SW 1271 (cell line): Measurements from ENCODE around the gene MCUB.
A peak's percentile ranks its signal among the peaks of the same experiment; 100 is the strongest.

Experiments
- DNase-seq, 2 experiments: peaks; one replicate each; lab custom pipeline; 2025; lab: John Stamatoyannopoulos, UW

MCUB gene

DNA sequence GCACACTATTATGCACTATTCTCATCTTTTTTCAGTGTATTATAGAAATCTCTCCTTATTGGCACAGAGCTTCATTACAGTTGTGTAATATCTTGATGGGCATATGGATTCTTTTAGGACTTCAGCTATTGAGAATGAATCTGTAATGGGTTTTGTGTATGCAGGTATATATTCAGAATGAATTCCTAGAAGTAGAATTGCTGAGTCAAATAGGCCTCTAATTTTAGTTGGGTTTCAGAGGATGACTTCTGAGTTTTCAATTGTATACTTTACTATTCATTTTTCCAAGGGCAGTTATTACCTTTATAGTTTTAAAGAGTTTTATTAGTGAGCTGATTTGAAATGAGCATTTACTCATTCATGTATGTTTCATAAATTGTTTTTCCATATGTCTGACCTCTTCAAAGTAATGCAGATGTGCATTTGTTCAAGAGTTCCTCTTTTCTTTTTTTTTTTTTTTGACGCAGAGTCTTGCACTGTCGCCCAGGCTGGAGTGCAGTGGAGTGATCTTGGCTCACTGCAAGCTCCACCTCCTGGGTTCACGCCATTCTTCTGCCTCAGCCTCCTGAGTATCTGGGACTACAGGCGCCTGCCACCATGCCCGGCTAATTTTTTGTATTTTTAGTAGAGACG, 123.7 kb downstream of the MCUB start:
- DNase-seq = no peak

- DNase-seq = no peak
These were observed 124.7 kb downstream of the MCUB start for GRCh38 chr4:109684727-109685126.

DNA sequence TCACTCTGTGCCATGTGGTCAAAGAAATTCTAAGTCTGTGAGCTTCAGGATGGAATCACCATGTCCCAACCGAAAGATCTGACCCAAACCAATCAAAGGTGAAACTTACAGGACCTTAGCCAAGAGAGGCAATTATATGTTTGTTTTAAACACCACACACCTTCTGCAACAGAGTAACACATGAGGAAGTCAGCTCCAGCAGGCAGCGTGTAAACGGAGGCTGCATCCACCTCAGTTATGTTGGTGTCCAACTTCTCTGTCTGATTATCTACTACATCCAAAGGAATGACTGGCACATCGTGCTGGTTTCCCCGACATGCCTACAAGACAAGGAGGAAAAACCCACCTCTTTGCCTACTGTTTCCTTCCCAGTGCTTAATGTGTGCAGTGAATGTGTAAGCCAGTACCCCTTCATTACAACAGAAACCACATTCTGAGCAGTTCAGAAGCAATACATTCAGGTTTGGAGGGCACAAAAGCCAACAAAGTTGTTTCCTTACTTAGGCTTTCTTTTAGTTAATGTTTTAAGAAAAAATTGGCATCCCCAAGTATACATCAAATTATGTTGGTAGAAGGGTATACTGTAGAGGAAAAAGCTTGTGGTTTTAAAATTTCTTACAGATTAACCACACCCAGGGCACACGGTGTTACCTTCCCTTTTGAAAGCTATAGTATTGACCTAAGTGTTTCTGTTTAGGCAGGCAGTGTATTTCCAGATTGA, 130.8 kb downstream of the MCUB start:
- no peak for DNase-seq

- no peak for DNase-seq
These were observed 131.4 kb downstream of the MCUB start for GRCh38 chr4:109691411-109691920.

GRCh38 chr4:109698656-109699055, 138.6 kb downstream of the MCUB start:
- no peak for DNase-seq

GRCh38 chr4:109699553-109700225, 139.6 kb downstream of the MCUB start:
- DNase-seq = no peak

- no peak for DNase-seq
These were observed 141.7 kb downstream of the MCUB start for GRCh38 chr4:109701566-109702410.

GRCh38 chr4:109702950-109703663, 143.1 kb downstream of the MCUB start, which contains the start of gene CASP6:
TSS of gene CASP6 (minus strand) at chr4:109703445. CDS start at chr4:109703395, 50 bp downstream.
- DNase-seq = peak; percentile 8 to 43

- no peak for DNase-seq
These were observed 143.8 kb downstream of the MCUB start for GRCh38 chr4:109703664-109704361.

- no peak for DNase-seq
These were observed 148.4 kb downstream of the MCUB start for GRCh38 chr4:109708435-109708834.

GRCh38 chr4:109708990-109709389, 148.9 kb downstream of the MCUB start:
- DNase-seq = no peak

- DNase-seq = no peak
These were observed 153.5 kb downstream of the MCUB start for GRCh38 chr4:109713500-109713899.

DNA sequence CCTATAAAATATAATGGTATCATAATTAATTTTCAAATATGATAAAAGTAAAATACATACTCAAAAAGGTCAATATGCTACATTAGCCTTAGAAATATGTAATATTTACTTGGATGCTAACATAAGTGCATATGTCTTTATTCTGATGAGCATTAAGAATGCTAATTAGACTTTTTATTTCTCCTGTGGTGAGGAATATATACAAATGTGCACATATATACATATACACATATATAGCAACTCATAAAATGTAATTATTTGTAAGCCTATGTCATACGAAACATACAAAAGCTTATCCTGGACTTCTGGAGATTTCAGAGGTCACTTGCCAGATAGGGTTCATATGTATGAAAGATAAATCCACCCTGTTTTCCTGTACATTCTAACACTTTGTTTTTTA, 158.7 kb downstream of the MCUB start:
- DNase-seq = no peak

- DNase-seq = no peak
These were observed 159.6 kb downstream of the MCUB start for GRCh38 chr4:109719604-109720003.

DNA sequence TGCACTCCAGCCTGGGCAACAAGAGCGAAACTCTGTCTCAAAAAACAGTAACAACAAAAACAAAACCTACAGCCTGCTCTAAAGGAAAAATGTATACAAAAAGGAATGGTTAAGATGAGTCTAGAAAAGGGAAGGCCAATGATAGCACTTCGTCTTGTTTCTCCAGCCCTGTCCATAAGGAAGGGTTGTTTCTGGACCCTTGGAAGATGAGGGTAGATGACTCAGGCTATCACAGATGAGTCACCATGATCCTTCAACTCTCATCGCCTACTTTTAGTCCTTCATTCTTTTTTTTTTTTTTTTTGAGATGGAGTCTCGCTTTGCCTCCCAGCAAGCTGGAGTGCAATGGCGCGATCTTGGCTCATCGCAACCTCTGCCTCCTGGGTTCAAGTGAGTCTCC, 161.0 kb downstream of the MCUB start:
- peak in 1 of 2 experiments; percentile 0 for DNase-seq

GRCh38 chr4:109722357-109722756, 162.3 kb downstream of the MCUB start:
- DNase-seq = no peak

DNA sequence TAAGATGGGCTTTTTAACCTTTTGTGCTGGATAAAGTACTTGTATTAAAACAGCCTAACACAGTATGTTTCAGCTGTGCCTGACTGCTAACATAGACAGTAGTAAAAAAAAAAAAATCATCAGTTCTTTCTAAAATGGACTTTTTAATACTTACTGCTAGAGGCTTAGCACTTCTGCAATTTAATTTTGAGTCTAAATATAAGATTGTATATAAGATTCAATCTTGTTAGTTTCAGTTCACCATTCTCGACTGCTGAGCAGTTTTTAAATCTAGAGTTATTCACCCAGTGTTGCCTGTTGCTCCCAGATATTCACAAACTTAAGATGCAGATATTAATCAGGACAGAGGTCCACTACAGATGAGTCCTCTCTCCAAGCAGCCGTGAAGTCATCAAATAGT, 163.1 kb downstream of the MCUB start:
- DNase-seq = no peak

DNA sequence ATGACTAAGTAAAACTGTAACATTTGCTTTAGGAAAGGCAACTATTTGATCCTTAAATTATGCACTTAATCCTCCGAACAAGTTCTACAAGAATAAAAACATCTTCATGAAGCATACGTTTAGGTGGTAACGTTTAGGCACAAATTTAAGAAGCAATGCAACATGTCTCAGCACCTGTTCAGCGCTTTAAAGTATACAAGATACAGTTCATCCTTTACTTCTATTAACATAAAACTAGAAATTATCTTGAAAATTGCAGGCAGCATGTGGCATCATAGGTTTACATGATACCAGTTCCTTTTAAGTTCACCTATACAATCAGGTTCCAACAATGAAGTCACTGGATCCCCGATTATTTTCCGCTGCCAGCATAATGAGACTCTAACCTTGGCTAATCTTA, 168.3 kb downstream of the MCUB start:
- DNase-seq = no peak

DNA sequence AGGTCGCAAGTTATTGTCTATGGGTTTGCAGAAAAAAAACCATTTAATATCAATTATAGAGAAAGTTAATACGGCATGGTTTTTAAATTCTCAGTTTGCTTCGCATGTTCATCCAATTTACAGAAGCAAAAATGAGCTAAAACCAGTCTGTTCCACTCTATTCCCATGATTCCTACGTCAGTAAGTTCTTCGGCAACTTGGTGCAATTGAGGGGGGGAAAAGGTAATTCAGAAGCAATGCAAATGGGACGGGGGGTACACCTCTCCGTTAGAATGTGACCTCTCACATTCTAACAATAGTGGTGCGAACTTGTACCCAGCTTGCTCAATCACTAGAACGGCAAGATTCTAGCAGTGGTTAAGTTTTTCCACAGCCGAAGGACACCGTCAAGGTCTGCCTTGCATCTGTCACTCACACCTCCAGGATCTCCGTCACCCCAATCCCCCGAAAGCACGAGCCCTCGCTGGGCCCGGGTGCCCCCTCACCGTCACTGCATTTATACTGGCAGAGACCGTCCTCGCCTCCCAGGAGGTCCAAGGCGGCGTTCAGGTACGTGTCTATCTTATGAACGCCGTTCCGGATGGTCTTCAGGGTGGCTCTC, 169.2 kb downstream of the MCUB start:
- DNase-seq = no peak
